DMS153 treated with DMSO at 0.1 percent for 48 hours (cell line): ENCODE results near the gene IGHMBP2.
"Not testable (repeated sequence)": the region's sequence is repeated elsewhere in the genome, so short reads cannot be mapped to it uniquely, and the experiment has no call there.

Experiments used
- DNase-seq: peaks from one replicate; lab custom pipeline; 2025; ENCODE audit not compliant: unreplicated experiment; lab: John Stamatoyannopoulos, UW

IGHMBP2 gene

GRCh38 chr11:68959465-68960293, 56.0 kb downstream of the IGHMBP2 start:
- no peak for DNase-seq

GRCh38 chr11:68960294-68961071, 56.8 kb downstream of the IGHMBP2 start:
- DNase-seq, result no peak

- no peak for DNase-seq
Observed at GRCh38 chr11:68961245-68961644, 57.6 kb downstream of the IGHMBP2 start.

GRCh38 chr11:68962527-68963250, 59.0 kb downstream of the IGHMBP2 start:
- DNase-seq, result no peak

- DNase-seq, result no peak
Observed at GRCh38 chr11:68963779-68964178, 60.1 kb downstream of the IGHMBP2 start.

GRCh38 chr11:68965901-68966853, 62.5 kb downstream of the IGHMBP2 start:
- no peak for DNase-seq

- no peak for DNase-seq
Observed at GRCh38 chr11:68966894-68967780, 63.4 kb downstream of the IGHMBP2 start.

GRCh38 chr11:68968306-68969250, 64.9 kb downstream of the IGHMBP2 start:
- DNase-seq, result no peak

- DNase-seq, result no peak
Observed at GRCh38 chr11:68969386-68969785, 65.7 kb downstream of the IGHMBP2 start.

GRCh38 chr11:68970921-68971636, 67.4 kb downstream of the IGHMBP2 start:
- no peak for DNase-seq

GRCh38 chr11:68973219-68973618, 69.5 kb downstream of the IGHMBP2 start:
- DNase-seq, result no peak

- DNase-seq, result not testable (repeated sequence)
Observed at GRCh38 chr11:68973706-68974105, 70.0 kb downstream of the IGHMBP2 start.

- no peak for DNase-seq
Observed at GRCh38 chr11:68974421-68975194, 70.9 kb downstream of the IGHMBP2 start.

- DNase-seq, result no peak
Observed at GRCh38 chr11:68976095-68976494, 72.4 kb downstream of the IGHMBP2 start.

GRCh38 chr11:68976563-68976962, 72.9 kb downstream of the IGHMBP2 start:
- DNase-seq, result no peak

GRCh38 chr11:68977781-68978625, 74.3 kb downstream of the IGHMBP2 start:
- no peak for DNase-seq
